Activated CD4-positive, alpha-beta T cell treated with anti-CD3 and anti-CD28 coated beads, Interleukin-2, amount 50 U/mL, for 16 hours (primary cell): ENCODE results near the gene FSTL4.

Source experiments
- DNase-seq: peaks from one replicate; pipeline ENCODE4 v3.0.0-alpha.2; 2020

The FSTL4 gene

GRCh38 chr5:133473291-133473690 lies 139.1 kb downstream of the FSTL4 start:
- DNase-seq = no peak

- DNase-seq = no peak
These were observed 139.5 kb downstream of the FSTL4 start for GRCh38 chr5:133472829-133473228.

GRCh38 chr5:133471699-133472098 lies 140.6 kb downstream of the FSTL4 start:
- no peak for DNase-seq

- DNase-seq = no peak
These were observed 141.5 kb downstream of the FSTL4 start for GRCh38 chr5:133470841-133471240.

GRCh38 chr5:133469846-133470245 lies 142.5 kb downstream of the FSTL4 start:
- DNase-seq = no peak

- no peak for DNase-seq
These were observed 143.1 kb downstream of the FSTL4 start for GRCh38 chr5:133469252-133469651.

- no peak for DNase-seq
These were observed 143.7 kb downstream of the FSTL4 start for GRCh38 chr5:133468596-133468995.

- DNase-seq = no peak
These were observed 144.4 kb downstream of the FSTL4 start for GRCh38 chr5:133467826-133468463.

- no peak for DNase-seq
These were observed 145.0 kb downstream of the FSTL4 start for GRCh38 chr5:133467335-133467779.

GRCh38 chr5:133466556-133467334 lies 145.6 kb downstream of the FSTL4 start:
- DNase-seq = no peak

GRCh38 chr5:133464013-133464412 lies 148.3 kb downstream of the FSTL4 start:
- DNase-seq = no peak

- DNase-seq = no peak
These were observed 150.4 kb downstream of the FSTL4 start for GRCh38 chr5:133461796-133462516.

- DNase-seq = peak; percentile 35
These were observed 152.1 kb downstream of the FSTL4 start for GRCh38 chr5:133460172-133460758.

- no peak for DNase-seq
These were observed 152.7 kb downstream of the FSTL4 start for GRCh38 chr5:133459474-133460160.

- DNase-seq = no peak
These were observed 153.9 kb downstream of the FSTL4 start for GRCh38 chr5:133458435-133458834.

- DNase-seq = no peak
These were observed 154.6 kb downstream of the FSTL4 start for GRCh38 chr5:133457439-133458355.

GRCh38 chr5:133456933-133457402 lies 155.4 kb downstream of the FSTL4 start:
- no peak for DNase-seq

GRCh38 chr5:133455676-133456075 lies 156.7 kb downstream of the FSTL4 start:
- no peak for DNase-seq

- DNase-seq = no peak
These were observed 157.9 kb downstream of the FSTL4 start for GRCh38 chr5:133454442-133454841.

- no peak for DNase-seq
These were observed 158.5 kb downstream of the FSTL4 start for GRCh38 chr5:133453831-133454230.

- no peak for DNase-seq
These were observed 159.1 kb downstream of the FSTL4 start for GRCh38 chr5:133453084-133453780.
